Measurements from ENCODE around the gene GRM1. TPM values are rescaled to one million over a fixed set of nuclear protein-coding genes. Genes with fewer than 3 reads are reported as not detected.

GRM1 gene
- total RNA-seq, 1 experiment from 2014 or later = 0.02 TPM

- DNase-seq (ENCODE audit: low spot score) = peak; percentile 34
Observed at GRCh38 chr6:146271163-146271562, 242.3 kb downstream of the GRM1 start.

DNA sequence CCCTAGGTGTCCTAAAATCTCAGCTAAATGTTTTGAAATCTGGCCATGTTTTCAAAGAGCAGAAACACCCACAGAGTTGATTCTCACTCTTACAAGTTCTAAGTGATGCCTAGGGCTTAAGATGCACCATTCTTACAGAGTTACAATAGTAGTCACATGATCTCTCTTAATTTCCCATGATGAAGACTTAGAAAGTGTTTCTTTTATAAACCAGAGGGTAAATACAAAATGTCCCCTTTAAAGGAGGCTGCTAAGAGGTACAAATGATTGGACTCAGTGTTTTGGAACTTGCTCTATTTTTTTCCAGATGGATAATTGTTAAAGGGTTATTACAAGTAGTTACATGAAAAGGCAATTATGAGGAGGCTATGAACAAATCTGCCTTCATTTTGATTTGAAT, 244.6 kb downstream of the GRM1 start:
- no peak for DNase-seq (ENCODE audit: low spot score)

DNA sequence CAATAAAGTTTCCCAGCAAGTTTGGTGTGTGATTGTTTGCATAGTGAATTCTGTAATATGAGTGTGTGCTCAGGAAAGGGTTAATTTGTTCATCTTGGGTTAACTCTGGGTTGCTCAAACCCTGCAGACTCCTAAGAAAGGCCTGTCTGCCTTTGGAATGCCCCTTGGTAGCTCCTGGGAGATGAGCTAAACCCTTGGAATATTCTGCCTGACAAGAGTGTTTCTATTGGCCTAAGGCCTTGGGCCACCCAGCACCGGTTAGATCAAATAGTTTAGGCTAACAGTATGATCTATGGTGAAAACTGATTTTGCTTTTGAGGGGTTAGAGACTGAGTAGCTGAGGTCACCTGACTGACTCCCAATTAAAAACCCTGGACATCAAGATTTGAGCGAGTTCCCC, 248.3 kb downstream of the GRM1 start:
- DNase-seq (ENCODE audit: low spot score) = no peak

DNA sequence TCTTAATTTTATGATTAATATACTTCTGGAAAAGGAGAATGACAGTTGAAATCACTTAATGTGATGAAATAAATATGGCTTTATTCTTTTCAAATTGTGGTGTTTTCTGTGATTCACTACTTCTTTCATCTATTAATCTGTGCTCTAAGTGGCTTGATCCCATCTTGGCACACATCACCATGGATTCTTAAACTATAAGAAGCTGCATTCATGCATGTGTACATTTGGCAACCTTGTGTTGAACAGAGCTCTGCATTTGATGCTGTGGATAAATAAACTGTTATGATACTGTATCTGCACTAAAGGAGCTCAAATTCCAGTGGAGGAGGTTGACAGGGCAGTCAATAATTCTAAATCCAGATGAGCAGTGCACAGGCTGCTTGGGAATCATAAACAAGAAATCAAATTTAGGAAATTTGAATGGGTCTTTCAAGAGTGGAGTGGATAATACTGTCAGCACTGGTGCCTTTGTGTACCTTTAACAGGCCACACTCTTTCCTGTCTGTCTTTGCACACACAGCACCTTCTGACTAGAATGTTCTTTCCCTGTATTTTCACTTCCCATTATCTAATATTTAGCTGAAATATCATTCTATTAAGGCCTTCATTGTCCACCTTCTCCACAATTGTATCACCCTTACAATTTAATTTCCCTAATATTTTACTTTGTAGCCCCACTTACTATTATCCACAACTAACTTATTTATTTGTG, 252.9 kb downstream of the GRM1 start:
- DNase-seq (ENCODE audit: low spot score) = no peak

GRCh38 chr6:146282837-146283236, 254.0 kb downstream of the GRM1 start:
- no peak for DNase-seq (ENCODE audit: low spot score)

DNA sequence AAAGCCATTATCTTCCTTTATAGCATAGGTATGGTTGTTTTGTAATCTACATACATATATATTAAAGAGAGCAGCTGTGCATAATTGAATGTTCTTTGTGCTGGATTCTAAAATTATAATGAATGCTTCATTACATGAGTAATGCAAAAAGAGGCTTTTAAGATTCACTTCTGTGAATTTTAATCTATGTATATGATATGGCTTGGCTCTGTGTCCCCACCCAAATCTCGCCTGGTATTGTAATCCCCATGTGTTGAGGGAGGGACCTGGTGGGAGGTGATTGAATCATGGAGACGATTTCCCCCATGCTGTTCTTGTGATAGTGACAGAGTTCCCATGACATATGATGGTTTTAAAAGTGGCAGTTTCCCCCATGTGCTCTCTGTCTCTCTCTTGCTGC, 255.4 kb downstream of the GRM1 start:
- DNase-seq (ENCODE audit: low spot score) = no peak

- no peak for DNase-seq (ENCODE audit: low spot score)
Observed at GRCh38 chr6:146286961-146287360, 258.1 kb downstream of the GRM1 start.

- no peak for DNase-seq (ENCODE audit: low spot score)
Observed at GRCh38 chr6:146287691-146288369, 259.0 kb downstream of the GRM1 start.

DNA sequence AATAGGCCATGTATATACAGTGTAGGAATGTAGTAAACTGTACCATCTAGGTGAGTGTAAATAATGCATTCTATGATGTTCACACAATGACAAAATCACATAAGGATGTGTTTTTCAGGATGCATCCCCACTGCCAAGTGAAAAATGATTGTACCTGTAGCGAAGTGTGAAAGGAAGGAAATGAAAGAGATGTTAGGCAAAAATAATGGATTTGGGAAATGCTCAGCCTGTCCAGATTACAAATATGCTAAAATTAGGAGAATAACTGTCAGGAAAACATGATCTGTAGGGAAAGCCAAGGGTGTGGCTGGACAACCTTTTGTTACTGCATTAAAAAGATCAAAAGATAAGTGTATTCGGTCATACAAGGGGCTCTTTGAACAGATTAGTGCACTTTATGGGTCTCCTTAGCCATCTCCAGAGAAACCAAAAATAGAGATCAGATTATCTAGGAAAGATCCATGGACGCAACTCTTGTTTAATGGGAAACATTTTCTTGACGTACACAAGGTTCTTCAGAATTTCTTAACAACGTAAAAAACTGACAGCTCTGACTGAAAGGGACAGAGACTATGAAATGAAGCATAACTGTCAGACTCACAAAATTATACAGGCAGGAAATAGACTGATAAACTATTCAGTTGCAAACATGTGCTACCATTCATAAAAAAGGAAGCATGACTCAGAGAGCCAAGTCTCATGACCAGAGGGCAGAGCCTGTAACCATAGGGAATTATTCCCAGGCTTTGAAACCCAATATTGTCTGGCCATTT, 261.1 kb downstream of the GRM1 start:
- DNase-seq (ENCODE audit: low spot score) = peak; percentile 70

GRCh38 chr6:146290589-146290901, 261.7 kb downstream of the GRM1 start:
- no peak for DNase-seq (ENCODE audit: low spot score)

DNA sequence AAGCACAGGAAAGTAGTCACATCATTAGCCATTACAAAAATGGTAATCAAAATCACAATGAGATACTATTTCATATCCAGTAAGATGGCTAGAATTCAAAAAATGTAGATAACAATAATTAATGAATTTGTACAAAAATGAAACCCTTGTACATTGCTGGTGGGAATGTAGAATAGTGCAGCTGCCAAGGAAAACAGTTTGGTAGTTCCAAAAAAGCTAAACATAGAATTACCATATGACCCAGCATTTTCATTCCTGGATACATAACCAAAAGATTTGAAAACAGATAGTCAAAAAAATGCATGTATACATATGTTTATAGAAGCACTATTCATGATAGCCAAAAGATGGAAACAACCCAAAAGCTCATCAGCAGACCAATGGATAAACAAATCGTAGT, 263.6 kb downstream of the GRM1 start:
- no peak for DNase-seq (ENCODE audit: low spot score)

DNA sequence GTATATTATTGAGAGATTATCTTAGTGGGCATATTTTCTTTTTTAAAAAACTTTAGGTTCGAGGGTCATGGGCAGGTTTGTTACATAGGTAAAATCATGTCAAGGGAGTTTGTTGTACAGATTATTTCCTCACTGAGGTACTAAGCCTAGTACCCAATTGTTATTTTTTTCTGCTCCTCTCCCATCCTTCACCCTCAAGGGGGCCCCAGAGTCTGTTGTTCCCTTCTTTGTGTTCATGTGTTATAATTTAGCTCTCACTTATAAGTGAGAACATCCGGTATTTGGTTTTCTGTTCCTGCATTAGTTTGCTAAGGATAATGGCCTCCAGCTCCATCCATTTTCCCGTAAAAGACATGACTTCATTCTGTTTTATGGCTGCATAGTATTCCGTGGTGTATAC, 266.8 kb downstream of the GRM1 start:
- no peak for DNase-seq (ENCODE audit: low spot score)

DNA sequence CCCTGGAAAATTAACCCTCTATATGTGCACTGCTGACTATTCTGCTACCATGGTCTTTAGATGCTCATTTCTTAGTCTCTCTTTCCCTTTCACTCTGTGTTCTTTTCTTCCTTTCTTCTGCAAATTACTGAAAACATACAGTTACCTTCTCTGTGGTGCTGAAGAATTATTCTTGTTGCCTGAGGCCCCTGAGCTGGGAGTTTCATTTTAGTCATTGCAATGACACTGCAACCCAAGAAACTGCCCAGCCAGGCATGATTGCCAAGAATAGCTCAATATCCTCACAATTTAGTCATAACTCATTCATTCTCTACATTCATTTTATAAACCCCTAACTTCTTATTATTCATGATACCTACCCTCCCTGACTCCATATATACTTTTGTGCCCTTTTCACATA, 269.0 kb downstream of the GRM1 start:
- DNase-seq (ENCODE audit: low spot score) = no peak

DNA sequence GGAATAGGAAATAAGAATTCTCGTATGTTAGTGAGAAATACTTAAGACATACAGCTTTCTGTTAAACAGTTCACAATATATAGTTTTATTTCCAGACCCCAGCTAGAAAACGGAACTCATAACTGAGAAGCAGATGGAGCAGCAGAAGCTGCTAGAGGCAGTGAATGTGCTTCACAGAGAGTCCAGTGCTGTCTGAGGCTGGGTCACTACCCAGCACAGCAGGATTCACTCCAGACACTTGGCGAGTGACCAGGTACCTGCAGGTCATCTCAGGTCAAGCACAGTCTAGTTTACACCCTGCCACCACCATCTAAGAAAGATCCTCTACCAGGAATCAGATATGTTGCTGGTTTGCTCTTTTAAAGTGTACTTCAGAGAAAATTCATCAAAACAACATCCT, 271.7 kb downstream of the GRM1 start:
- no peak for DNase-seq (ENCODE audit: low spot score)

DNA sequence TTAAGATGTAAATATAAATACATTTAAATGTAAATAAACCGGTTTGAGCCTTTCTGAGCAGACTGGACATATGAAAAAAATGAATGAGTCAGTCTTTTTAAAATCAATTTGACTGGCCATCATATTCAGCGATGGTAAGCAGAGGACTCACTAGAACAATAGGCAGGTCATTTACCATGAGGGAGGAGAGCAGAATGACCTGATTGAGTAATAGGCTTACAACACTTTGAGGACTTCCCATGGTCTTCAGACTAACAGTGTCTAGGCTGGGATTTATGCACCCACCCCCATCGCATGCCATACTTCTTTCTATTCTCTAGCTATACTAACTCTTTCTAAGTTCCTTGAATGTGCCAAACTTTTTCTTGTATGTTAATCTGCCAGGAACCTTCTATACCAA, 272.9 kb downstream of the GRM1 start:
- no peak for DNase-seq (ENCODE audit: low spot score)

DNA sequence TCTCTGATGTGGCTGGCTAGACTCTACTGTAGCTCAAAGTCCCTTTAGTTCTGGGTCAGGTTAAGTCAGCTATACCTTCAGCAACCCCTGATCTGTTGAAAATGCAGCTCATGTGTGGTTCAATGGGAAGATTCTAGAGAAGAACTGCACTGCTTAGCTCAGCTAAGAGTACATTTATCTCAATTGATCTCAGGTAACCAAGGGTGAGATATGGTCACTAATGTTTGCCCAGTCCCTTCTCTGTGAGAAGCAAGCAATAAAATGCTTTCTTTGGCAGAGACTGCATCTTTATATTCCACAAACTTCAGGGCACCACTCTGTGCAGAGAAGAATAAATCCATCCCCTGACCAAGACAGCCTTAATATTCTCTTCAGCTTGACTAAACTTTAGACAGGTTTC, 274.1 kb downstream of the GRM1 start:
- DNase-seq (ENCODE audit: low spot score) = no peak

- no peak for DNase-seq (ENCODE audit: low spot score)
Observed at GRCh38 chr6:146304181-146304580, 275.3 kb downstream of the GRM1 start.

- DNase-seq (ENCODE audit: low spot score) = no peak
Observed at GRCh38 chr6:146305092-146305491, 276.2 kb downstream of the GRM1 start.

- no peak for DNase-seq (ENCODE audit: low spot score)
Observed at GRCh38 chr6:146305951-146306350, 277.1 kb downstream of the GRM1 start.

DNA sequence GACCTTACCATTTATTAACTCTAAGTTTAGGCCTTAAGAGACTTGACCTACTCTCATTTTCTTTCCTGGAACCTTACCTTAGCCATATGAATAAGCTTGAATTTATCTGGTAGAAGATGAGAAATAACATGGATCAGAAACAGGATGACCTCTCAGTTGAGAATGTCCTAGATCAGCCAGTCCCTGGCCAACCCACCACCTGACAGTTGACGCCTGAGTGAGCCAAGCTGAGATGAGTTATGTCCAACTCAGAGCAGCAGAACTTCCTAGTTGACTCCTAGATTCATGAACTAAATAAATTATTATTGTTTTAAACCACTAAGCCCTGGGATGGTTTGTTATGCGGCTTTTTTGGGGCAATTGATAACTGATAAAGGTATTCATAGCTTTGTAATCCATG, 281.8 kb downstream of the GRM1 start:
- no peak for DNase-seq (ENCODE audit: low spot score)

DNA sequence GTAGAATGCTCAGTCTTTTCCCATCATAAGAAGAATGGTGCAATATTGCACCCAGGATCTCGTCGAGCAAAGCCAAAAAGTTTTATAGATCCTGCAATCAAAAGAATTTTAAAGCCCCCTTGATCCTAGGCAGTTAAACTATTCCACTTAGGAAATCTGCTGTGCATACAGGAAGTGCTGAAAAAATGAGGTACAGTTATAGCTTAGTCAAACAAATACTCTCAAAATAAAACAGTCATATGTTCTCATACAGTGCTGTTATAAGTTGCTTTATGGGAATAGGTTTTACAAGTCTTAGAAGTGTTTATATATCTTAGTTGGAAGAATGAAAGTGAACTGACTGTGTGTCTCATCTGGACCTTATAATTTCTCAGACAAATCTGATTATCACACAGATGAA, 282.2 kb downstream of the GRM1 start:
- DNase-seq (ENCODE audit: low spot score) = no peak

GRCh38 chr6:146312608-146313007, 283.7 kb downstream of the GRM1 start:
- no peak for DNase-seq (ENCODE audit: low spot score)
